A549 (cell line): ENCODE data around the gene VAV3.

Experiments
- CEBPB ChIP-seq, 2 experiments: fragments of >200 bp in 1 of 2; sonication (Bioruptor Twin) in 1 of 2; formaldehyde crosslinking in 1 of 2; IDR thresholded peaks; 2 replicates each; pipeline ENCODE4 v1.6.1; 2012 to 2016
- CHD2 ChIP-seq: fragments of 150-350 bp; IDR thresholded peaks from 2 replicates; pipeline ENCODE4 v1.6.1; 2014; ENCODE audit warnings: low read length; ENCODE audit not compliant: partially characterized antibody
- CTCF ChIP-seq: fragments of >200 bp; sonication (Bioruptor Twin); formaldehyde crosslinking; IDR thresholded peaks from 3 replicates; pipeline ENCODE4 v1.5.1; 2016
- ESRRA ChIP-seq: fragments of 150-350 bp; IDR thresholded peaks from 2 replicates; pipeline ENCODE4 v1.6.1; 2014; ENCODE audit warnings: mild to moderate bottlenecking, low read length, borderline replicate concordance
- JUN ChIP-seq, 2 experiments: fragments of >200 bp; sonication (Bioruptor Twin); formaldehyde crosslinking; IDR thresholded peaks; 2 replicates in 1 of 2; 3 replicates in 1 of 2; pipeline ENCODE4 v1.6.1; 2016 to 2017
- POLR2A ChIP-seq: IDR thresholded peaks from 2 replicates; pipeline ENCODE4 v1.6.1; 2012; ENCODE audit warnings: mild to moderate bottlenecking, low read length
- RAD21 ChIP-seq, 2 experiments: fragments of >200 bp in 1 of 2; sonication (Bioruptor Twin) in 1 of 2; formaldehyde crosslinking in 1 of 2; IDR thresholded peaks in 1 of 2; conservative IDR thresholded peaks in 1 of 2; 2 replicates in 1 of 2; 3 replicates in 1 of 2; pipeline ENCODE4 v1.6.1; 2012 to 2018; ENCODE audit warnings: inconsistent platforms in 1 of 2
- RCOR1 ChIP-seq: fragments of 150-350 bp; IDR thresholded peaks from 2 replicates; pipeline ENCODE4 v1.6.1; 2014; ENCODE audit warnings: antibody characterized with exemption, low read length, low read depth
- REST ChIP-seq: fragments of 200-600 bp; sonication (generic); IDR thresholded peaks from 2 replicates; pipeline ENCODE4 v1.6.1; 2016; ENCODE audit warnings: antibody characterized with exemption, mild to moderate bottlenecking, moderate library complexity
- RFX5 ChIP-seq: fragments of 450-650 bp; IDR thresholded peaks from 2 replicates; pipeline ENCODE4 v1.7.1; 2014; ENCODE audit warnings: antibody characterized with exemption, mild to moderate bottlenecking, moderate library complexity
- SREBF2 ChIP-seq: fragments of 450-650 bp; IDR thresholded peaks from 2 replicates; pipeline ENCODE4 v1.6.1; 2014; ENCODE audit warnings: mild to moderate bottlenecking, moderate library complexity
- ZFP36 ChIP-seq: fragments of 450-650 bp; IDR thresholded peaks from 2 replicates; pipeline ENCODE4 v1.6.1; 2014; ENCODE audit warnings: borderline replicate concordance; ENCODE audit not compliant: partially characterized antibody

GRCh38 chr1:107791348-107791747 is 173.6 kb downstream of the VAV3 start:
- TF ChIP-seq RCOR1 (no peak), CTCF (no peak), SREBF2 (no peak), CHD2 (no peak), CEBPB (IDR thresholded peaks at IDR 0.05) (no peak), JUN (IDR thresholded peaks at IDR 0.05) (no peak), ESRRA (no peak), ZFP36 (no peak), POLR2A (no peak), RFX5 (no peak), RAD21 (conservative IDR thresholded peaks at IDR 0.05 in 1 of 2, IDR thresholded peaks at IDR 0.05 in 1 of 2) (no peak), REST (no peak)
